Embryonic facial prominence (tissue), 1 donor: ENCODE measurements around the gene UPK3B.
"Not testable (repeated sequence)": the region's sequence is repeated elsewhere in the genome, so short reads cannot be mapped to it uniquely, and the experiment has no call there.

ENCODE experiments used
- DNase-seq: peaks from one replicate; pipeline ENCODE4 v3.0.0-alpha.2; 2016; ENCODE audit errors: extremely low spot score

The UPK3B gene

DNA sequence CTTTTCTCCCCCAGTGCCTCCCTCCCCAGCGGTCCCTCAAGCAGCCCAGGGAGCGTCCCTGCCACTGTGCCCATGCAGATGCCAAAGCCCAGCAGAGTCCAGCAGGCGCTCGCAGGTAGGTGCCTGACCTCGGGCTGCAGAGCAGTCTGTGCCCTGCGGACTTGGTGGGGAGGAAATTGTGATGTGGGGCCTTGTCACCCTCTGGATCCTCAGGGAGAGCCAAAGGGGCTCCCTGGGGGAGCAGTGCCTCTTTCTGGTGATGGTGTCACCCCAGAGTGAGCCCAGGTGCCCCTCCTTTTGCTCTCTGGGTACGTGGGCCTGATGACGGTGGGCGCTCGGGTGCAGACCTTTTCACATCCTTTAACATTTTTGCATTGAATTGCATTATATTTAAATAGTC lies 18.2 kb upstream of the UPK3B start:
- DNase-seq = not testable (repeated sequence)

GRCh38 chr7:76495717-76496116 lies 14.6 kb upstream of the UPK3B start:
- not testable (repeated sequence) for DNase-seq

DNA sequence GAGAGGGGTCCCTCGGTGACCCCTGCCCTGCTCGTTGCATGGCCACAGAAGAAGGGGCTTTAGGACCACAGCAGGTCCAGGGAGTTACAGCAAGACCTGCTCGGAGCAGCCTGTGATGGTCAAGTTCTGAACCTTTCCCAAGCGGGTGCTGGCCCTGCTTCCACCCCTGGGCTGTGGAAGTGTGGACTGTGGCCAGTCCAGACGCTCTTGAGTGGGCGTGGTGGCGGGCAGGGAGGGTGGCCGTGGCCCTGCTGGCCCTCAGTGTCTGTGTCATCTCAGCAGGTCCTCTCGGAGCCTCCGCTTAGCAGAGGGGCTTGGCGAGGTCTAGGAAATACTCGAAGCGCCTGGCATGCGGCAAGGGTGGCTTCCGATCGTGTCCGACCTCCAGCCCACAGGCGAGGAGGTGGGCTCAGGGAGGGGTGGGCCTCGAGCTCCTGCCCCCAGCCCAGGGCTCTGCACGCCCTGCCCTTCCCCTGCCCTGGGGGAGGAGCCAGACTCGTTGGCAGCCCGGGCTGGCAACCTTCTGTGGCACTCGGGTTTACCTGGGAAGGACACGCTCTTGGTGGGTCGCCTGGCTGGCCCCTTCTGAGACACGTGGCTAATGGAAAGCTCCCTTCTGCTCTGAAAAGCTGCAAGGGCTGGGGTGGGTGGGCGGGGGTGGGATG lies 12.3 kb upstream of the UPK3B start:
- not testable (repeated sequence) for DNase-seq

DNA sequence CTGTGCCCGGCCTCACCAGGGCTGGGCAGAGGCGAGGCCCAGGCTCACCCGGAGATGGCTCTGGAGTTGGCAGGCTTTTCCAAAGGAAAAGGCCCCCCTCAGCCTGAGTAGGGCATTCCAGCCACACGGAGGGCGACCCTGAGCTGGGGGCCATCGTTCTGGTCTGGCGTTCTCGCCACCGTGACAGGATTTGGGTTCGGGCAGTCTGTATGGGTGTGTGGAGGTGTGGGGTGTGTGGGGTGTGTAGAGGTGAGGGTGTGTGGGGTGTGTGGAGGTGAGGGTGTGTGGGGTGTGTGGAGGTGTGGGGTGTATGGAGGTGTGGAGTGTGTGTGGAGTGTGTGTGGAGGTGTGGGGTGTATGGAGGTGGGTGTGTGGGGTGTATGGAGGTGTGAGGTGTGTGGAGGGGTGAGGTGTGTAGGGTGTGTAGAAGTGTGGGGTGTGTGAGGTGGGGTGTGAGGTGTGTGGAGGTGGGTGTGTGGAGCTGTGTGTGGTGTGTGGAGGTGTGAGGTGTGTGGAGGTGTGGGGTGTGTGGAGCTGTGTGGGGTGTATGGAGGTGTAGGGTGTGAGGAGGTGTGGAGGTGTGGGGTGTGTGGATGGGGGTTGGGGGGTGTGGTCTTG lies 11.7 kb upstream of the UPK3B start:
- DNase-seq = not testable (repeated sequence)

- DNase-seq = not testable (repeated sequence)
These were observed 11.0 kb upstream of the UPK3B start for GRCh38 chr7:76499201-76499923.

DNA sequence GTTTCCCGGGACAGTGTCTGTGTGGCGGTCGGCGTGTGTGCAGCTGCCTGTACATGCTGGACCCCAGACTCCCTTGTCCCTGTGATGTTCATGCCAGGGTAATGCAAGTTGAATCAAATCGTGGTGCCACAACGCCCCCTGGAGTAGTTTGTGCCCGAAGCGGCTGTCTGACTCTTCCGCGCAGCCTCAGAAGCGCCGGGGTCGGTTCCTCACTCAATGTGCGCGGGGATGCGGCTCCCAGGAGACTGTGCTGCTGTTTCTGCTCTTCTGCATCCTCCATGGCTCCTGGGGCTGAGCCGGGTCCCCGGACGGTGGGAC lies 10.5 kb upstream of the UPK3B start:
- not testable (repeated sequence) for DNase-seq

GRCh38 chr7:76502224-76502623 lies 8.1 kb upstream of the UPK3B start:
- DNase-seq = not testable (repeated sequence)

DNA sequence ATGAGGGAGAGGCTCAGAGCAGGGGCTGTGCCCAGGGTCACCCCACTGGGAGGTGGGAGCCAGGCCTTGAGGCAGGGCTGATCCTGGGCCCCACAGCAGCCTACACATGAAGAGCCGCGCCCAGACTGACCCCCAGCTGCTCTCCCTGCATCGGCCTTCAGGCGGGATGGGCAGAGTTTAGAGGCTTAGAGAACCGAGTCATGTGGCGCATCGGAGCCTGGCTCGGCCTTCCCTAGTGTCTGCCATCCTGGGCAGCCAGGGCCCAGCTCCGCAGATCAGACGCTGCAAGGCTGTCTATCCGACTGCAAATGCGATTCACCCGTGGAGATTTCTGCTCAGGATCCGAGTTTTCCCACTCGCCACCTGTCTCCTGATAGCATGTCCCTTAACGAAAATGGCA lies 7.5 kb upstream of the UPK3B start:
- not testable (repeated sequence) for DNase-seq

DNA sequence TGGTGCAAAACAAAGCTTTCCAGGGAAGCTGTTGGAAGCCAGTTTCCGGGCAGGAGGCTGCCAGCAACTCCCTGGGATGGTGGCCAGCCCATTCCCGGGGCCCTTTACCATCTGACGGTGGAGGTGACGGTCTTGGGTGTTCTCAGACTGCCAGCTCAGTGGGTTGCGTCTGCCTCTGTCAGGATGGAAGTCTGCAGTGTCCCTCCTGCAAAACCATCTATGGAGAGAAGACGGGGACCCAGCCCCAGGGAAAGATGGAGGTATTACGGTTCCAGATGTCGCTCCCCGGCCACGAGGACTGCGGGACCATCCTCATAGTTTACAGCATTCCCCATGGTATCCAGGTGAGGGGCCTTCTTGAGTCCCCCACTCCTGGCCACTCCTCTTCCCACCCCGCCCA lies 7.1 kb upstream of the UPK3B start:
- DNase-seq = not testable (repeated sequence)

- DNase-seq = not testable (repeated sequence)
These were observed 5.8 kb upstream of the UPK3B start for GRCh38 chr7:76504351-76505167.

- no peak for DNase-seq
These were observed 4.9 kb upstream of the UPK3B start for GRCh38 chr7:76505168-76506080.

DNA sequence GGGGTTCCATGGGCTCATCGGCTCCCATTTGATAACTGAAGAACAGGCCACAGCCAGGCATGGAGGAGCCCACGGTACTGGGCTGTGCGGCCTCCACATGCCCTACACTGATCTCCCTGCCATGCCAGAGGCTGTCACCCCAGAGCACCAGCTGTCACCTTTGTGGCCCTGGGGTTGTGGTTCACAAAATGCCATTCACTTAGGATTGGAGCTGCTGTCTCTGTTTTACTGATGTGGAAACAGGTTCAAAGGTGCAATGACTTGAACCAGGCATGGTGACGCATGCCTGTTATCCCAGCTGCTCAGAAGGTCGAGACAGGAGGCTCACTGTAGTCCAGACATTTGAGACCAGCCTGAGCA lies 4.3 kb upstream of the UPK3B start:
- DNase-seq = no peak

DNA sequence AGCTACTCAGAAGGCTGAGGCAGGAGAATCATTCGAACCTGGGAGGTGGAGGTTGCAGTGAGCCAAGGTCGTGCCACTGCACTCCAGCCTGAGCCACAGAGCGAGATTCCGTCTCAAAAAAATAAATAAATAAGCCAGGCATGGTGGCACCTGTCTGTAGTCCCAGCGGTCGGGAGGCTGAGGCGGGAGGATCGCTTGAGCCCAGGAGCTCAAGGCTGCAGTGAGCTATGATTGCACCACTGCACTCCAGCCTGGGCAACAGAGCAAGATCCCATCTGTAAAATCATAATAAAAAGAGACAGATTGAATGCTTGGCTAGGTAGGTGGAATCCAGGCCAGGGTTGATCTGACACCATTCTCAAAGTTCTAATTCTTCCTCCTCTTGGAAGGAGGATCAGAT lies 3.7 kb upstream of the UPK3B start:
- not testable (repeated sequence) for DNase-seq

DNA sequence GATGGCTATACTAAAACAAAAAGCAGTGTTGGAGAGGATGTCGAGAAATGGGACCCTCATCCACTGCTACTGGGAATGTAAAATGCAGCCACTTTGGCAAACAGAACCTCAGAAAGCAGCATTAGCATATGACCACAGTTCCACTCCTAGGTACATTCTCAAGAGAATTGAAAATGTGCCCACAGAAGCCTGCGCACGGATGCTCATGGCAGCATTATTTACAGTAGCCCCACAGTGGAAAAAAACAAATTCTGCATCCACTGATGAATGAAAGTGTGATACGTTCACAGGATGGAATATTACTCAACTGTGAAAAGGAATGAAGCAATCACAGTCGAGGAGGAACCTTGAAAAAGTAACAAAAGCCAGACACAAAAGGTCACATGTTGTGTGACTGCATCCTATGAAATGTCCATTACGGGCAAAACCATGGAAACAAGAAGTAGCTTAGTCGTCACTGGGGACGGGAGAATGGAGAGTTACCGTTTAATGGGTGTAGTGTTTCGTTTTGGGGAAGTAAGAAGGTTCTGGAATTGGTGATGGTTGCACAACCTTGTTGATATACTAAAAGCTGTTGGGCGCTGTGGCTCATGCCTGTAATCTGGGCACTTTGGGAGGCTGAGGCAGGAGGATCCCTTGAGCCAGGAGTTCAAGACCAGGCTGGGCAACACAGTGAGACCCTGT lies 2.5 kb upstream of the UPK3B start:
- DNase-seq = no peak

DNA sequence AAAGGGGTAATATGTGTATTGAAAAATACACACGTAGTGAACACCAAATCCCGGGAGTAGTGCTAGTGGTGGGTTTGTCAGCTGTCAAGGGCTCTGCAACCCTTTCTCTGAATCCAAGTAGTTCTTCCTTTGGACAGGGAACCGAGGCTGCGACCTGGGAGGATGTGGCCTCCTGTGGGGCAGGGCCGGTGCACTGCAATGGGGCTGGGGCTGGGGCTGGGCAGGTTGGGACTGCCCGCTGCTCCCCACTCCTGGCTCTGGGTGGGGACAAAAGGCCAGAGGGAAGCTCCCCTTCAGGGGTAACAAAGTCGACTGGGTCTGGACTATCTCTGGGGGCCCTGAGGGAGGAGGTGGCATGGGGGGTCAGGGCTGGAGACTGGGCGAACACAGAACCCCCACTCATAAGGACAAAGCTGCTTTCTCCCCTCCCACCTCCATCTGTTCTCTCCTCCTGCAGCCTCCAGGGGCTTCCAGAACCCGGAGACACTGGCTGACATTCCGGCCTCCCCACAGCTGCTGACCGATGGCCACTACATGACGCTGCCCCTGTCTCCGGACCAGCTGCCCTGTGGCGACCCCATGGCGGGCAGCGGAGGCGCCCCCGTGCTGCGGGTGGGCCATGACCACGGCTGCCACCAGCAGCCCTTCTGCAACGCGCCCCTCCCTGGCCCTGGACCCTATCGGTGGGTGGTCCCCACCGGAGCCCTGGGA lies 1.0 kb downstream of the UPK3B start:
- not testable (repeated sequence) for DNase-seq

DNA sequence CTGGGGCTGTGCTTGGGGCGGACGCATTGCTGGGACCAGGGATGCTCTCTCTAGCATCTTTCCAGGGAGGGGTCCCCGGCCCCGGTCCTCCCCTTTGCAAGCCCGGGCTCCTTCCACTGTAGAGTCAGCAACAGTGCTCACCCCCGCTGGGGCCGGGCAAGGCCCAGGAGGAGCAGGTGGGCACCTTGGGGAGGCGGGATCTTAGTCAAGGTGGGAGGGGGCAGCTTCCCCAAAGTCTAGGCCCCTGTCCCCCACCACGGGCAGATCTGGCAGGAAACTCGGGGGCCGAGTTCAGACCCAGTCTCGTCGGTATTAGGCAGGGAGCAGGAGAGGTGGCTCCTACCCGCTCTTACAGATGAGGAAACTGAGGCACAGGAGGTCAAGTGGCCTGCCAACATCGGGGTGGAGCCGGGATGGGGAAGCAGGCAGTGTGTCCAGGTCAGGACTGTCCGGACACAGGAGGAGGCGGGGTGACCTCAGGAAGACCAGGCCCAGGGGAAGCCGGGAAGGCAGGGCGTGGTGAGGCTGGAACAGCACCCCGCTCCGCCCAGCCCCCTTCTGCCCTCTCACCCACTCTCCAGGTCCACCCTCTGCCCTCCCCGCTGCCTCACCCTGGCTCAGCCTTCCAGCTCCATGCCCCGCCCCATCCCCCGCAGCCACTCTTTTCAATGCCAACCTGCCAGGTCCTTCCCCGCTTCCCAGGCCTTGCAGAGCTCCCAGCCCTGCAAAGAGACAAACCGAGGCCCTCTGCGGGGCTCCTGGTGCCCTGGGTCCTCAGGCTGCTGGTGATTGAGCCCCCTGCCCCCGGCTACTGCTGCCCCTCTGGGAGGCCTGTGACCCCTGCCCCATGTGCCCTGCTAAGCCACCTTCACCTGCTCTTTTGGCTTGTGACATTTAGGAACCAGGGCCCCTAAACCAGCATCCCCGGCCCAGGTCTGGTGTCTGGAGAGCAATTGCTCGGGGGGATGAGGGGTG lies 1.8 kb downstream of the UPK3B start:
- DNase-seq = not testable (repeated sequence)

GRCh38 chr7:76512941-76513816 lies 2.8 kb downstream of the UPK3B start:
- DNase-seq = no peak
